Measurements from ENCODE around the gene MTPN. TPM values are rescaled to one million over a fixed set of nuclear protein-coding genes. Genes with fewer than 3 reads are reported as not detected.
A peak's percentile ranks its signal among the peaks of the same experiment; 100 is the strongest.

Gene MTPN
- total and polyA plus RNA-seq, 2 donors (not counting 1 experiment from before 2014, with no cell fraction given) = 158 to 215 TPM

DNA sequence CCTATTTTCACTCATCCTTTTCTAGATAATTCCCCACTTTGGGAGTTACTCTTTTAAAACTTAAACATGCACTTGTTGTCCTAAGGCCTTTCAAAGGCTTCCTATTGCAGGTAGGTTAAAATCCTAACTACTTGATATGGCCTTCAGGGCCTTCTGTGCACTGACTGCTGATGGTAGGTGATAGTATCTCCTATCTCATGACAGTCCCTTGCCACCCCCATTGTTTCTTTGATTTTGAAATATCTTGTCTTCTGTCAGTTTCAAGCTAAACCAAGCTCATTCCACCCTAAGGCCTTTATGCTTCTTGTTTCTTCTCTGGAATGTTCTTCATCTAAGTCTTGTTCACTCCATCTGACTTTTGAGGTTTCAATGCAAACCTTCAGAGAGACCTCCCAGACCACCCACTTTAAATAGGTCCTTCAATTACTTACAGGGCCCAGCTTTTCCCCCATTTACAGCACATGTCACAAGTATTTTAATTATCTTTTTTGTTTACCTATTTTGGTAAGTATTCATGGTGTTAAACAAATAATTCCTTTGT lies 2.4 kb upstream of the MTPN start:
- peaks cover 3% of the 10 kb centered on the region for H4K20me1 ChIP-seq (ENCODE audit: control insufficient read depth, extremely low read depth, insufficient read depth, low read length)
- no peak overlapping the region for H3K4me2 ChIP-seq (ENCODE audit: extremely low read depth, insufficient read depth, low read length)
- TF ChIP-seq EZH2 (IDR thresholded peaks at IDR 0.05; ENCODE audit: low read length, missing control alignments) = no peak
- TF ChIP-seq, protein P1, sequence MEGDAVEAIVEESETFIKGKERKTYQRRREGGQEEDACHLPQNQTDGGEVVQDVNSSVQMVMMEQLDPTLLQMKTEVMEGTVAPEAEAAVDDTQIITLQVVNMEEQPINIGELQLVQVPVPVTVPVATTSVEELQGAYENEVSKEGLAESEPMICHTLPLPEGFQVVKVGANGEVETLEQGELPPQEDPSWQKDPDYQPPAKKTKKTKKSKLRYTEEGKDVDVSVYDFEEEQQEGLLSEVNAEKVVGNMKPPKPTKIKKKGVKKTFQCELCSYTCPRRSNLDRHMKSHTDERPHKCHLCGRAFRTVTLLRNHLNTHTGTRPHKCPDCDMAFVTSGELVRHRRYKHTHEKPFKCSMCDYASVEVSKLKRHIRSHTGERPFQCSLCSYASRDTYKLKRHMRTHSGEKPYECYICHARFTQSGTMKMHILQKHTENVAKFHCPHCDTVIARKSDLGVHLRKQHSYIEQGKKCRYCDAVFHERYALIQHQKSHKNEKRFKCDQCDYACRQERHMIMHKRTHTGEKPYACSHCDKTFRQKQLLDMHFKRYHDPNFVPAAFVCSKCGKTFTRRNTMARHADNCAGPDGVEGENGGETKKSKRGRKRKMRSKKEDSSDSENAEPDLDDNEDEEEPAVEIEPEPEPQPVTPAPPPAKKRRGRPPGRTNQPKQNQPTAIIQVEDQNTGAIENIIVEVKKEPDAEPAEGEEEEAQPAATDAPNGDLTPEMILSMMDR (conservative IDR thresholded peaks at IDR 0.05 in 1 of 2, IDR thresholded peaks at IDR 0.05 in 1 of 2; ENCODE audit: low read depth in 1 of 2, low read length in 2 of 2) = no peak
- DNase-seq (ENCODE audit: low read depth in 2 of 2) = no peak
- no peak overlapping the region for H2AFZ ChIP-seq (ENCODE audit: low read length)
- H3K4me1 ChIP-seq (ENCODE audit: control insufficient read depth, extremely low read depth, insufficient read depth, low read length) = no peaks in the 10 kb centered on the region
- peaks cover 26% of the 10 kb centered on the region for H3K79me2 ChIP-seq (ENCODE audit: control insufficient read depth, insufficient read depth, low read length)
- H3K9me3 ChIP-seq (ENCODE audit: control insufficient read depth, insufficient read depth, low read depth, low read length) = no peaks in the 10 kb centered on the region
- no peak overlapping the region for H3K27ac ChIP-seq (ENCODE audit: insufficient read depth, low read length)
- H3K27me3 ChIP-seq (ENCODE audit: control insufficient read depth, insufficient read depth, low read length) = no peaks in the 10 kb centered on the region
- H3K4me3 ChIP-seq (replicated peaks in 1 of 4; ENCODE audit: control extremely low read depth in 1 of 4, insufficient read depth in 1 of 4, low read depth in 3 of 4, low read length in 4 of 4) = no peak overlapping the region
- H3K36me3 ChIP-seq (ENCODE audit: control insufficient read depth, insufficient read depth, low read length) = no peaks in the 10 kb centered on the region
- no peak overlapping the region for H3K9ac ChIP-seq (ENCODE audit: insufficient read depth, low read length)

DNA sequence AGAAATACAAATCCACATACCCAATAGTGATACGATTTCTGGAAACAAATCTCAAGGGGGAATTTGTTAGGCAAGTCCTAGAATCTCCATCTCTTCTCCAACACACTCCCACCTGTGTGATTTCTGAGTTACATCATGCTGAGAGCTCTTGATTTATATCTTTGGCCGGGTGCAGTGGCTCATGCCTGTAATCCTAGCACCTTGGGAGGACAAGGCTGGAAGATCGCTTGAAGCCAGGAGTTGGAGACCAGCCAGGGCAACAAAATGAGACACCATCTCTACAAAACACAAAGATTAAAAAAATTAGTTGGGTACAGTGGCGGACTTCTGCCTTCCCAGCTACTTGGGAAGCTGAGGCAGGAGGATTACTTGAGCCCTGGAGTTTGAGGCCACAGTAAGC lies 1.5 kb upstream of the MTPN start:
- Histone ChIP-seq H3K4me3 (replicated peaks in 1 of 4; ENCODE audit: control extremely low read depth in 1 of 4, insufficient read depth in 1 of 4, low read depth in 3 of 4, low read length in 4 of 4) (no peak overlapping the region), H3K36me3 (ENCODE audit: control insufficient read depth, insufficient read depth, low read length) (no peaks in the 10 kb centered on the region), H4K20me1 (ENCODE audit: control insufficient read depth, extremely low read depth, insufficient read depth, low read length) (peaks cover 3% of the 10 kb centered on the region), H3K9me3 (ENCODE audit: control insufficient read depth, insufficient read depth, low read depth, low read length) (no peaks in the 10 kb centered on the region), H3K9ac (ENCODE audit: insufficient read depth, low read length) (no peak overlapping the region), H3K27ac (ENCODE audit: insufficient read depth, low read length) (no peak overlapping the region), H3K4me2 (ENCODE audit: extremely low read depth, insufficient read depth, low read length) (no peak overlapping the region), H3K27me3 (ENCODE audit: control insufficient read depth, insufficient read depth, low read length) (no peaks in the 10 kb centered on the region), H2AFZ (ENCODE audit: low read length) (no peak overlapping the region), H3K79me2 (ENCODE audit: control insufficient read depth, insufficient read depth, low read length) (peaks cover 34% of the 10 kb centered on the region), H3K4me1 (ENCODE audit: control insufficient read depth, extremely low read depth, insufficient read depth, low read length) (no peaks in the 10 kb centered on the region)
- no peak for DNase-seq (ENCODE audit: low read depth in 2 of 2)
- TF ChIP-seq, protein P1 (conservative IDR thresholded peaks at IDR 0.05 in 1 of 2, IDR thresholded peaks at IDR 0.05 in 1 of 2; ENCODE audit: low read depth in 1 of 2, low read length in 2 of 2) = no peak
- no peak for TF ChIP-seq EZH2 (IDR thresholded peaks at IDR 0.05; ENCODE audit: low read length, missing control alignments)

DNA sequence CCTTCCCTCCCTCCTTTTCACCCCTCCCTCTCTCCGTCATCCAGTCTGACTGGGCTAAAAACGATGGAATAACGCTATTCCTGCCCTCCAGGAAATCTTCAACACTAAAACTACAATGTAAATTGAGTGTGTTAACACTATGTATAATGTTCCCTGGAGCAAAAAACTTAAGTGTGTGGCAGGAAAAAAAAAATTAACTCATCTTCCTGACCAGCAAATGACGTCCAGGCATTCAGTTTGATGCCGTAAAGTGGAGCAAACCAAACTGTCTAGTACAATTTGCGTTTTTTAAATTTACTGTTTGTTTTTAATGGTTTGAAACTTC lies 545 bp upstream of the MTPN start:
- peak overlapping the region; percentile 87 to 96 (median 92) for H3K4me3 ChIP-seq (replicated peaks in 1 of 4; ENCODE audit: control extremely low read depth in 1 of 4, insufficient read depth in 1 of 4, low read depth in 3 of 4, low read length in 4 of 4)
- DNase-seq (ENCODE audit: low read depth in 2 of 2) = no peak
- no peak for TF ChIP-seq EZH2 (IDR thresholded peaks at IDR 0.05; ENCODE audit: low read length, missing control alignments)
- TF ChIP-seq, protein P1 (conservative IDR thresholded peaks at IDR 0.05 in 1 of 2, IDR thresholded peaks at IDR 0.05 in 1 of 2; ENCODE audit: low read depth in 1 of 2, low read length in 2 of 2) = no peak
- H3K27me3 ChIP-seq (ENCODE audit: control insufficient read depth, insufficient read depth, low read length) = no peaks in the 10 kb centered on the region
- no peaks in the 10 kb centered on the region for H3K9me3 ChIP-seq (ENCODE audit: control insufficient read depth, insufficient read depth, low read depth, low read length)
- peak overlapping the region; percentile 72 for H3K4me2 ChIP-seq (ENCODE audit: extremely low read depth, insufficient read depth, low read length)
- H4K20me1 ChIP-seq (ENCODE audit: control insufficient read depth, extremely low read depth, insufficient read depth, low read length) = peaks cover 3% of the 10 kb centered on the region
- no peak overlapping the region for H3K9ac ChIP-seq (ENCODE audit: insufficient read depth, low read length)
- H3K79me2 ChIP-seq (ENCODE audit: control insufficient read depth, insufficient read depth, low read length) = peaks cover 43% of the 10 kb centered on the region
- peak overlapping the region; percentile 86 for H3K27ac ChIP-seq (ENCODE audit: insufficient read depth, low read length)
- H2AFZ ChIP-seq (ENCODE audit: low read length) = peak overlapping the region; percentile 89
- no peaks in the 10 kb centered on the region for H3K4me1 ChIP-seq (ENCODE audit: control insufficient read depth, extremely low read depth, insufficient read depth, low read length)
- H3K36me3 ChIP-seq (ENCODE audit: control insufficient read depth, insufficient read depth, low read length) = no peaks in the 10 kb centered on the region

All from fibroblast of lung (primary cell).